K562 (cell line): ENCODE measurements around the gene ATIC. TPM values are rescaled to one million over a fixed set of nuclear protein-coding genes. Genes with fewer than 3 reads are reported as not detected.

Experiments
- CBFA2T2 ChIP-seq: fragments of 450-650 bp; conservative IDR thresholded peaks from 2 replicates; pipeline ENCODE4 v1.6.1; 2017; ENCODE audit warnings: mild to moderate bottlenecking
- CREM ChIP-seq: IDR thresholded peaks from 2 replicates; pipeline ENCODE4 v1.6.1; 2014; ENCODE audit warnings: antibody characterized with exemption, low read depth
- EZH2 ChIP-seq: IDR thresholded peaks from 2 replicates; pipeline ENCODE4 v1.6.1; 2012; ENCODE audit warnings: low read depth, mild to moderate bottlenecking, inconsistent platforms, low read length, borderline replicate concordance
- HDAC6 ChIP-seq: IDR thresholded peaks from 2 replicates; pipeline ENCODE4 v1.6.1; 2012; ENCODE audit warnings: low read depth, mild to moderate bottlenecking, control low read depth, inconsistent platforms, low read length, moderate library complexity
- HNRNPK ChIP-seq: fragments of 200-400 bp; formaldehyde crosslinking; IDR thresholded peaks from one replicate; pipeline ENCODE4 v1.6.1; 2018; ENCODE audit warnings: mild to moderate bottlenecking, low read depth, low read length; ENCODE audit not compliant: poor library complexity, severe bottlenecking
- NKRF ChIP-seq: fragments of 450-650 bp; IDR thresholded peaks from 2 replicates; pipeline ENCODE4 v1.6.1; 2016; ENCODE audit warnings: borderline replicate concordance
- POU5F1 ChIP-seq: fragments of 150-350 bp; IDR thresholded peaks from 2 replicates; pipeline ENCODE4 v1.6.1; 2014; ENCODE audit warnings: borderline replicate concordance, low read length, low read depth, mild to moderate bottlenecking; ENCODE audit not compliant: partially characterized antibody
- REST ChIP-seq, 2 experiments: fragments of 450-650 bp; formaldehyde crosslinking in 1 of 2; IDR thresholded peaks; 2 replicates each; pipeline versions ENCODE4 v1.4.0 to v1.6.1; 2014 to 2020; ENCODE audit warnings: mild to moderate bottlenecking in 2 of 2, borderline replicate concordance in 1 of 2, low read depth in 1 of 2
- RNF2 ChIP-seq: sonication (generic); IDR thresholded peaks from 2 replicates; pipeline ENCODE4 v1.6.1; 2016
- SRSF1 ChIP-seq: fragments of 200-400 bp; formaldehyde crosslinking; IDR thresholded peaks from 2 replicates; pipeline ENCODE4 v1.6.1; 2017; ENCODE audit warnings: mild to moderate bottlenecking, low read depth, low read length, moderate library complexity
- TCFL5 ChIP-seq: fragments of 250-450 bp; sonication (Bioruptor Pico); conservative IDR thresholded peaks from 2 replicates; pipeline ENCODE4 v1.6.1; 2021; ENCODE audit warnings: mild to moderate bottlenecking, moderate library complexity, matching md5 sums
- TFAP4 ChIP-seq: sonication (generic); formaldehyde crosslinking; IDR thresholded peaks from 2 replicates; pipeline ENCODE4 v1.8.0; 2022; ENCODE audit warnings: missing genetic modification reagents, mild to moderate bottlenecking, moderate library complexity, borderline replicate concordance
- ZBTB9 ChIP-seq: fragments of 450-650 bp; formaldehyde crosslinking; IDR thresholded peaks from 2 replicates; pipeline ENCODE4 v1.4.0; 2020; ENCODE audit warnings: mild to moderate bottlenecking, moderate library complexity
- ZNF507 ChIP-seq: conservative IDR thresholded peaks from 2 replicates; pipeline ENCODE4 v1.6.1; 2017; ENCODE audit warnings: missing genetic modification characterization, missing compliant biosample characterization
- polyA plus RNA-seq, 8 experiments: library from polyadenylated mRNA; depleted of rRNA in 4 of 8; stranded (reverse) in 5 of 8; unstranded in 3 of 8; fragments of >200 nt; fragmentation: Nextera tagmentation in 2 of 8; fragmentation: Illumina TruSeq in 1 of 8; extraction: Ambion mirVana in 2 of 8; extraction: Trizol in 1 of 8; gene quantifications; 2 replicates each; pipeline versions ENCODE4 v1.2.1 to v1.2.3, GENCODE V29; 2011 to 2014; ENCODE audit warnings: inconsistent platforms in 1 of 8, missing spikeins in 1 of 8
- total RNA-seq, 7 experiments: library from RNA; depleted of rRNA in 6 of 7; stranded (reverse); fragments of >200 nt in 6 of 7; fragmentation: Illumina TruSeq in 2 of 7; extraction: Trizol in 2 of 7; gene quantifications; 2 replicates each; pipeline versions ENCODE4 v1.2.1 to v1.2.3, GENCODE V29; 2011 to 2021; ENCODE audit warnings: low replicate concordance in 1 of 7

ATIC gene
- total and polyA plus RNA-seq, 9 of the 15 experiments (the other 6 are each of a cell fraction or from before 2014, with no cell fraction given), result 45.6 to 480 (median 212) TPM

GRCh38 chr2:215311625-215312396, at the start of gene ATIC (continued):
- peak; percentile 77 for TF ChIP-seq RNF2
- no peak for TF ChIP-seq HDAC6
- no peak for TF ChIP-seq HNRNPK
- TF ChIP-seq TFAP4 (CRISPR knock-in tag), result peak; percentile 77; the same call in 1 of the 2 replicates
- no peak for TF ChIP-seq ZBTB9
- no peak for TF ChIP-seq SRSF1
- TF ChIP-seq REST (IDR thresholded peaks at IDR 0.05; ENCODE audit: borderline replicate concordance), result peak; percentile 74
- no peak for TF ChIP-seq REST (CRISPR knock-in tag; IDR thresholded peaks at IDR 0.05; ENCODE audit: low read depth)
- TF ChIP-seq TCFL5 (CRISPR knock-in tag), result no peak
- no peak for TF ChIP-seq EZH2
- TF ChIP-seq ZNF507 (tag), result no peak
- peak; percentile 67 for TF ChIP-seq CBFA2T2
- TF ChIP-seq CREM, result 0 out of 2 replicates have a peak, but pooled peaks have one; percentile 16
- no peak for TF ChIP-seq NKRF
- no peak for TF ChIP-seq POU5F1
